GM10266 (cell line): ENCODE measurements around the gene ERC2.

Experiments used
- DNase-seq: peaks from one replicate; pipeline ENCODE4 v3.0.0; 2012; ENCODE audit errors: extremely low spot score
- TF ChIP-seq, protein P1 (sequence below): IDR thresholded peaks from 2 replicates; pipeline ENCODE4 v1.5.1; 2012; ENCODE audit warnings: mild to moderate bottlenecking, low read depth; ENCODE audit not compliant: control insufficient read depth, insufficient read depth; ENCODE audit errors: missing control alignments

ERC2 gene

DNA sequence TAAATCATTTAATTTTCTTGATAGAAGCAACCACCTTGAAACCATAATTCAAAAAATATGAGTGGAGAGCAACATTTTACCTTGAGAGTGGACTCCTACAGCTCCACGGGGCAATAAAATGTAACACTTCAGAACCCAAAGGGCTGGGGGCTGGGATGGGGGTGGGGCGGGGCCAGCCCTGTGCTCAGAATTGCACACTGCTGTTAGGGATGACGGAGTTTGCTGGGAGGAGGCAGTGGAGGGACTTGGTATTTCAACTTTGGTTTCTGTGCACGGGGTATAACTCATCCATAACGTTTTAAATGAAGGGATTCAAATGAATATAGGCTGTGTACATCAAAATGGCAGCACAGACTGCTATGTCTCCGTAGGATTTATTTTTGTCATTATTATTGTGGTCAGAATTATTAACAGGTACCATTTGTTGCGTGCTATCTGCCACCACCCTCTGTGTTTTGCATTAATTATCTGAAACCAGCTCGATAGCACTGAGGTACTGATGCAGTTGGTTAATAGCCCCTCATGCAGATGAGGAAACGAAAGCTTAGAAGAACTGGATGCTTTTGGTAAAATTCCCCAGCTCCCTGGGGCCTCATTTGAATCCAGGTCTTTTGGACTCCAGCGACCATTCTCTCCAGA is 951.8 kb downstream of the ERC2 start:
- TF ChIP-seq, protein P1, sequence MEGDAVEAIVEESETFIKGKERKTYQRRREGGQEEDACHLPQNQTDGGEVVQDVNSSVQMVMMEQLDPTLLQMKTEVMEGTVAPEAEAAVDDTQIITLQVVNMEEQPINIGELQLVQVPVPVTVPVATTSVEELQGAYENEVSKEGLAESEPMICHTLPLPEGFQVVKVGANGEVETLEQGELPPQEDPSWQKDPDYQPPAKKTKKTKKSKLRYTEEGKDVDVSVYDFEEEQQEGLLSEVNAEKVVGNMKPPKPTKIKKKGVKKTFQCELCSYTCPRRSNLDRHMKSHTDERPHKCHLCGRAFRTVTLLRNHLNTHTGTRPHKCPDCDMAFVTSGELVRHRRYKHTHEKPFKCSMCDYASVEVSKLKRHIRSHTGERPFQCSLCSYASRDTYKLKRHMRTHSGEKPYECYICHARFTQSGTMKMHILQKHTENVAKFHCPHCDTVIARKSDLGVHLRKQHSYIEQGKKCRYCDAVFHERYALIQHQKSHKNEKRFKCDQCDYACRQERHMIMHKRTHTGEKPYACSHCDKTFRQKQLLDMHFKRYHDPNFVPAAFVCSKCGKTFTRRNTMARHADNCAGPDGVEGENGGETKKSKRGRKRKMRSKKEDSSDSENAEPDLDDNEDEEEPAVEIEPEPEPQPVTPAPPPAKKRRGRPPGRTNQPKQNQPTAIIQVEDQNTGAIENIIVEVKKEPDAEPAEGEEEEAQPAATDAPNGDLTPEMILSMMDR, result no peak
- DNase-seq, result no peak

DNA sequence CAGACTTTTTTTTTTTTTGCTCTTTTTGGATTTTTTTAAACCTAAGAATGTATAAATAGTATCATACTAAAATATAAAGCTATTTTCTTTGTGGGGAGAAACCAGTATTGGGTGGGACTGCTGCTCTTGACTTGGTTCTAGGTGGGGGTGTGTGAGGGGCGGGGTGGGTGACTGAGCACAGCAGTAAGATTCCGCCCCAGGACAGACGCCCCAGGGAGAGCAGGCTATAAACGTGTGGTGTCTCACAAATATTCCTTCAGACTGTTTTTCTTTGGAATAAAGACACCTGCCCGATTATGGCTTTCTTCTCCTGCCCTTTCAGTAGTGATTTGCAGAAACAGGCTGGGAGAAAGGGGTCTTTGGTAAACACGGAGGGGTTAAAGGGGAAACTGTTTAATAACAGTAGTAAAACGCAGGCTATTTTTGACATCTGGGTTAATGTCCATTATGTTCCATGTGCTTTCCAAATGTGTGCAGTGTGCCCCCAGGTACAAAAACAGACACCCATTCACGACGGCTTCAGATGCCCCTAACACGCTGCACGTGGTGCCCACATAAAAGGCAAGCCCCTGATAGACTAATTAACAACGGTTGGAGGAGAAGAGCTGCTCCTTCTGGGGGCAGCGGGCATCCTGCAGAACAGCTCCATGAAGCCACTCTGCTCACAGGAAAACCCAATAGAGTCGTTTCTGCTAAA is 952.6 kb downstream of the ERC2 start:
- TF ChIP-seq, protein P1, result no peak
- no peak for DNase-seq

DNA sequence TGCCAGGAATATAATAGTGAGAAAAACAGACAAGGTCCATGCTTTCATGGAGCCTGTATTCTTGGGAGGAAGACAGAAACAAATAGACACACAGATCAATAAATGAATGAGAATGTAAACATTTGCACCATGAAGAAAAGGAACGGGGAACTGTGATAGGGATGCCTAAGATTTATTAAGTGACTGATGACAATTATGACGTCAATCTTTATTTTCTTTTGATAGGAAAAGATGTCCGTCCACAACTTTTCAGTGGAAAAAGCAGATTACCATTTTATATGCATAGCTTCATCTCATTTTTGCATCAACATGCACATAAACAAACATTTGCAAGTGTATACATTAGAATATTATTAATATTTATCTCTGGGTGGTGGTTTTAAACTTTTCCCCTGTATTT is 953.3 kb downstream of the ERC2 start:
- no peak for DNase-seq
- TF ChIP-seq, protein P1, result no peak

DNA sequence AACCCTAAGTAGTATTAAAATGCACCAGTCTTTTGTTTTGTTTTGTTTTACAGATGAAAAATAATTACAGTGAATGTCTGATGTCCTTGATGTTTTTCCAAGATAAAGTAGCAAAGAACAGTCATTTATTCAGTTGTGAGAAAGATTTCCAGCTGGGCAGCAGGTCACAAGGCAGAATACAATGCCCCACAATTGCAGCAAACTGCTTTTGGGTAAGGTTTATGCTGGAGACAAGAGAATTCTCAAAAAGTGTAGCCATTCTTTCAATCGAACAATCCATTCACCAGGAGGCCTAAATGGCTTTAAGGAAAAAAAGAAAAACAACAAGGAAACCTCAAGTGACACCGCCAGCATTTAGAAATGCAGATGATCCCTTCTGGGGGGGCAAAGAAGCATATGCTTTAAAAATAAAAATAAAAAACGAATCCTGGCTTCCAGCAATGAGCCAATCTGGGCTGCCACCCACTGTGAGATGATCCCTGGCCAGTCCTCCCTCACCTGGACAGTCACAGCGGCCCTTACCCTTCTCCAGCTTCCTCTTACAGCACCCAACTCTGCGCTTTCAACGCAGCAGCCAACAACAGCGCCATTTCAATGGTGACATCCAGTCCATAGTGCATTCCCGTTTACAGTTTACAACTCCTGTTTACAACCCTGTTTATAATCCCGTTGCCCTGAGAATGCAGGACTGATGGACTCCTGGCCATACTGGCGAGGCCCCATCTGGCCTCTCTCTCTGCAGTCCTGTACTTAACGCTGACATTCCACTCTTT is 955.5 kb downstream of the ERC2 start:
- TF ChIP-seq, protein P1, result no peak
- no peak for DNase-seq

DNA sequence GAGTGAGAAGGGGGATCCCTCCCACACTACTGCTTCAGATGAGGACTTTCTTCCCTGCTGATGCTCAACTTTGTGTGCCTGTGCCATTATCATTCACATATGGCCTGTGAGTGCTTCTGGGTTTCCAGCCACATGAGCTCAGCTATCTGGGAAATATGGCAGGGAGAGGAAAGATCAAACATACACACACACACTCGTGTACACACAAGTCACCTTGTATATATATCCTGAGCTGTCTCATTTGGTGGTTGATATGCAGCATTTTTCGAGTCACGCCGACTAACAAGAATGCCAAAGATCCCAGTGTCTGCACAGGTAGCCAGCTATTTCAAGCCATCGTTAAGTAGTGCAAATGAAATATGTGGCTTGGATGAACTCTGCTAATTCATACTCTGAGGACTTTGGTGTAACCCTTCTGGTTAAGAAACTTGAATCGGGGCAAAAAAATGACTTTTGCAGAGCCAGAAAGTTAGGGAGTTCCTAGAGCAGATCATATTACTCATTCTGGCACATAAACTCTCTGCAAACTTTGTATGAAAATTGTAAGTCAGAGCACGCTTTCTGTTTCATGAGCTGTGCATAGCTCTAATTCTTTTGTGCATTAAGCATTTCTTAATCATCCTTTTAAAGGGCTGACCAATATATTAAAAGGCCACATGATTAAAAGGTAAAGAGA is 956.2 kb downstream of the ERC2 start:
- TF ChIP-seq, protein P1, result no peak
- no peak for DNase-seq

DNA sequence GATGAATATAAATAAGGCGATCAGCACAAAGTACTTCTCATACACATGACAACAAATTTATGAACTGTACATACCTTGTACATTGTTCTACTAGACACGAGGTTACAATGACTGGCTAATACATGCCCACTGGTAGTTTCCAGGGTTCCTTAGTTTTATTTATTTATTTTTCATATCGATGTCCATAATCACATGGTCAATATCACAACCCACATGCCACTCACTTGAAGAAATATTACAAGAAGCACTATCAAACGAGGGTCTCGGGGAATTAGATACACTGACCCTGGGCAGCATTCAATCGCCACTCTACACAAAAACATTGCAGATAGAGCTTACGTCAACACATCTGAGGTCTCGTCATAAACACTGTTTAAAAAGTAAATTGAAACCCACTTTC is 959.9 kb downstream of the ERC2 start:
- TF ChIP-seq, protein P1, result no peak
- no peak for DNase-seq
